Naive thymus-derived CD4-positive, alpha-beta T cell (primary cell): ENCODE results near the gene NELFE. TPM values are rescaled to one million over a fixed set of nuclear protein-coding genes. Genes with fewer than 3 reads are reported as not detected.
A peak's percentile ranks its signal among the peaks of the same experiment; 100 is the strongest.

Source experiments
- ATAC-seq: fragments of 150-1000 bp; cut with Tn5 transposase; 2 replicates; pipeline ENCODE4 v1.10.0; 2021; ENCODE audit warnings: mild to moderate bottlenecking, moderate library complexity
- CTCF ChIA-PET: fragments of 350-600 bp; sonication (Branson Sonifier 250); formaldehyde crosslinking; loops from one replicate; lab custom pipeline; 2021; ENCODE audit warnings: antibody characterized with exemption; lab: Charles Lee
- POLR2A ChIA-PET: fragments of 350-600 bp; sonication (Branson Sonifier 250); formaldehyde crosslinking; loops from one replicate; lab custom pipeline; 2021; ENCODE audit warnings: antibody characterized with exemption, inconsistent platforms; lab: Charles Lee
- DNase-seq, 9 donors: peaks; one replicate each; pipeline versions ENCODE4 v3.0.0 to v3.0.0-alpha.2; 2020 to 2022; ENCODE audit warnings: mixed read lengths in 1 of 9
- H3K27ac ChIP-seq: one replicate; pipeline ENCODE4 v1.7.0; 2013; ENCODE audit warnings: mild to moderate bottlenecking, low read depth, low read length, moderate library complexity
- H3K27me3 ChIP-seq, 2 donors: one replicate each; pipeline ENCODE4 v1.7.0; 2013; ENCODE audit warnings: low read length in 2 of 2, mild to moderate bottlenecking in 2 of 2, moderate library complexity in 2 of 2; ENCODE audit not compliant: control insufficient read depth in 2 of 2, insufficient read depth in 2 of 2
- H3K36me3 ChIP-seq, 3 experiments: 1 replicate in 2 of 3; 2 replicates in 1 of 3; pipeline ENCODE4 v1.7.0; 2013; ENCODE audit warnings: low read length in 3 of 3, mild to moderate bottlenecking in 3 of 3, moderate library complexity in 1 of 3; ENCODE audit not compliant: insufficient read depth in 3 of 3, control insufficient read depth in 2 of 3
- H3K4me1 ChIP-seq, 2 donors: one replicate each; pipeline ENCODE4 v1.7.0; 2013; ENCODE audit warnings: low read length in 2 of 2, mild to moderate bottlenecking in 2 of 2, moderate library complexity in 1 of 2; ENCODE audit not compliant: control insufficient read depth in 2 of 2, insufficient read depth in 2 of 2
- H3K4me3 ChIP-seq: 2 replicates; pipeline ENCODE4 v1.7.0; 2013; ENCODE audit warnings: mild to moderate bottlenecking, low read length
- H3K9me3 ChIP-seq, 3 experiments: 1 replicate in 2 of 3; 2 replicates in 1 of 3; pipeline ENCODE4 v1.7.0; 2013; ENCODE audit warnings: low read length in 3 of 3; ENCODE audit not compliant: control insufficient read depth in 2 of 3
- H3K27ac Mint-ChIP-seq, 9 donors: one replicate each; pipeline ENCODE4 v1.8.0; 2020 to 2022; ENCODE audit warnings: mixed read lengths in 9 of 9, mild to moderate bottlenecking in 8 of 9, moderate library complexity in 5 of 9, inconsistent platforms in 2 of 9
- H3K27me3 Mint-ChIP-seq, 5 donors: one replicate each; pipeline ENCODE4 v1.8.0; 2021 to 2022; ENCODE audit warnings: mixed read lengths in 5 of 5, mild to moderate bottlenecking in 1 of 5
- H3K36me3 Mint-ChIP-seq, 5 donors: one replicate each; pipeline ENCODE4 v1.8.0; 2020 to 2022; ENCODE audit warnings: mixed read lengths in 5 of 5, mild to moderate bottlenecking in 3 of 5, inconsistent platforms in 1 of 5
- H3K4me1 Mint-ChIP-seq, 7 donors: one replicate each; pipeline ENCODE4 v1.8.0; 2020 to 2022; ENCODE audit warnings: mixed read lengths in 7 of 7, mild to moderate bottlenecking in 3 of 7, inconsistent platforms in 1 of 7
- H3K4me3 Mint-ChIP-seq, 10 donors: one replicate each; pipeline ENCODE4 v1.8.0; 2020 to 2022; ENCODE audit warnings: mild to moderate bottlenecking in 10 of 10, mixed read lengths in 10 of 10, moderate library complexity in 6 of 10, inconsistent platforms in 2 of 10
- H3K9me3 Mint-ChIP-seq, 11 donors: one replicate each; pipeline ENCODE4 v1.8.0; 2020 to 2022; ENCODE audit warnings: mixed read lengths in 11 of 11, mild to moderate bottlenecking in 4 of 11, inconsistent platforms in 1 of 11, moderate library complexity in 1 of 11
- intact Hi-C, 2 donors: fragments of 100-400 bp; cut with micrococcal nuclease; formaldehyde crosslinking; loops; one replicate each; pipeline ENCODE4 v1.15.1; 2023
- polyA plus RNA-seq, 2 donors: library from polyadenylated mRNA; unstranded; fragments of 300-500 nt; fragmentation: Illumina TruSeq; gene quantifications; one replicate each; pipeline ENCODE4 v1.2.3, GENCODE V29; 2021
- total RNA-seq, 6 experiments: library from RNA in 5 of 6; stranded (reverse) in 5 of 6; gene quantifications; 1 replicate in 5 of 6; 2 replicates in 1 of 6; pipeline ENCODE4 v1.2.3 and lab custom pipeline; 2021 to 2026

Gene NELFE
- total and polyA plus RNA-seq, 7 experiments from 2014 or later = 47.5 to 76.6 (median 59.1) TPM

GRCh38 chr6:31954511-31954910, 4.3 kb downstream of the NELFE start:
- Mint-ChIP-seq H3K27me3 (no peaks in the 10 kb centered on the region), H3K9me3 (no peaks in the 10 kb centered on the region), H3K4me1 (peaks cover 13 to 25% (median 23%) of the 10 kb centered on the region in 7 donors), H3K36me3 (peaks cover 17 to 25% (median 18%) of the 10 kb centered on the region in 5 donors), H3K4me3 (peak overlapping the region in 1 of 10 donors; percentile 66), H3K27ac (peak overlapping the region in 2 of 9 donors; percentile 17 to 43)
- Histone ChIP-seq H3K36me3 (peaks cover 20 to 69% (median 23%) of the 10 kb centered on the region in 3 experiments), H3K27ac (no peak overlapping the region), H3K4me3 (no peak overlapping the region), H3K4me1 (peaks cover 13% of the 10 kb centered on the region in 2 donors), H3K27me3 (no peaks in the 10 kb centered on the region), H3K9me3 (no peaks in the 10 kb centered on the region)
- ChIA-PET POLR2A (interaction anchor here (6.1 kb wide), 1 partner anchor 18 kb away, joined by 108 read pairs; the partner anchor contains the start of gene DXO), CTCF (no interaction called here)
- ATAC-seq (no peak), DNase-seq (no peak)
- intact Hi-C loops = no loop called here

- H3K9me3 Mint-ChIP-seq = no peaks in the 10 kb centered on the region
- intact Hi-C loops = loop anchor here in 1 of 2 donors (1.0 kb wide), 1 partner anchor 407 kb away; the partner anchor contains the start of gene ATP6V1G2
- Histone ChIP-seq H3K36me3 (peaks cover 20 to 65% (median 23%) of the 10 kb centered on the region in 3 experiments), H3K4me1 (peaks cover 3 to 5% of the 10 kb centered on the region in 2 donors), H3K27ac (no peak overlapping the region), H3K27me3 (no peaks in the 10 kb centered on the region), H3K9me3 (no peaks in the 10 kb centered on the region), H3K4me3 (no peak overlapping the region)
- peaks cover 6 to 13% (median 9%) of the 10 kb centered on the region in 7 donors for H3K4me1 Mint-ChIP-seq
- DNase-seq (no peak), ATAC-seq (no peak)
- no peak overlapping the region for H3K4me3 Mint-ChIP-seq
- H3K36me3 Mint-ChIP-seq = peaks cover 16 to 25% (median 18%) of the 10 kb centered on the region in 5 donors
- no peaks in the 10 kb centered on the region for H3K27me3 Mint-ChIP-seq
- CTCF ChIA-PET = interaction anchor here (0.6 to 1.7 kb wide), 9 partner anchors 9 to 224 kb away, joined by 3 to 5 read pairs (median 3); partner anchors contain the start of genes DDAH2 and EHMT2
- POLR2A ChIA-PET = interaction anchor here (0.5 to 1.1 kb wide), 2 partner anchors 18 to 24 kb away, joined by 3 to 6 read pairs; no protein-coding TSS in a partner anchor
- H3K27ac Mint-ChIP-seq = peak overlapping the region in 5 of 9 donors; percentile 43 to 75 (median 52)
Observed at GRCh38 chr6:31952890-31953289, 5.9 kb downstream of the NELFE start.

DNA sequence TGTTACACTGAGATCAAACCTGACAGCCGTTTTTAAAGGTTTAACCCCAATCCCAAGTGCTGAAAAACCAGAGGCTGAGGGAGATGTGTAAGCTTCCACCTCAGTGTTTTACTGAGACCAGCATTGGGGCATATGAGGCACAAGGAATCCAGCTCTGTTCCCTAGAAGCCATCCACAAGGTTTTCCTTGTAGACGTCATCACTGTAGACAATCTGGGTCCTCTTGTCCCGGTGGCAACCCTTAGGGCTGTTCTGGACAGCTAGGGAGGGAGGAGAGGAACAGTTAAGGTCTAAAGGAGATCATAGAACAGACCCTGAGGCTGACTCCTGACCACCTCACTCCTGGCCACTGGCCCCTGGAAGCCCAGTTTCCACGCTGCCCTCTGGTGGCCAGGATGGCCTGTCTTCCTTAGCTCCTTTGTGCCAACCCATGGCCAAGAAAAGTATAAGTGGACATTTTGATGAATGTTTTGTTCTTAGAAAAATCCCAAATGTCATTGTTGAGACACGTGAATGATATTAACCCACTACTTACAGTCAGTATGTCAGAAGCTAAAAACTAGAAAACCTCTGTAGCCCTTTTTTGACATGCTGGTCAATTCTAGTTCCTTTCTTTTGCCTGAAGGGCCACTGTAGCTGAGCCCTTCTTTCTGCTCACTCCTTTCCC, 6.5 kb downstream of the NELFE start:
- peaks cover 16 to 25% (median 18%) of the 10 kb centered on the region in 5 donors for H3K36me3 Mint-ChIP-seq
- peaks cover 20 to 65% (median 23%) of the 10 kb centered on the region in 3 experiments for H3K36me3 ChIP-seq
- peak in 1 of 9 donors; percentile 53 for DNase-seq

GRCh38 chr6:31949926-31950548, 8.7 kb downstream of the NELFE start:
- H3K27me3 ChIP-seq = no peaks in the 10 kb centered on the region
- no peak for ATAC-seq
- Mint-ChIP-seq H3K36me3 (peaks cover 11 to 23% (median 17%) of the 10 kb centered on the region in 5 donors), H3K4me3 (no peak overlapping the region), H3K9me3 (no peaks in the 10 kb centered on the region), H3K27ac (peak overlapping the region in 6 of 9 donors; percentile 1 to 74 (median 24)), H3K4me1 (peaks cover 0 to 5% (median 0%) of the 10 kb centered on the region in 7 donors), H3K27me3 (peaks cover 0 to 4% (median 0%) of the 10 kb centered on the region in 5 donors)
- POLR2A ChIA-PET = interaction anchor here (0.7 kb wide), 2 partner anchors 9 to 59 kb away, joined by 3 to 4 read pairs; partner anchors contain the start of gene SKIC2
- intact Hi-C loops = no loop called here
- no peaks in the 10 kb centered on the region for H3K9me3 ChIP-seq
- peaks cover 11 to 47% (median 20%) of the 10 kb centered on the region in 3 experiments for H3K36me3 ChIP-seq
- DNase-seq = no peak
- CTCF ChIA-PET = interaction anchor here (0.6 to 0.9 kb wide), 3 partner anchors 10 to 202 kb away, joined by 3 to 7 read pairs (median 4); no protein-coding TSS in a partner anchor
- no peak overlapping the region for H3K27ac ChIP-seq
- H3K4me1 ChIP-seq = no peaks in the 10 kb centered on the region
- no peak overlapping the region for H3K4me3 ChIP-seq

More for the DNA sequence above, 6.5 kb downstream of the NELFE start:
- intact Hi-C loops = loop anchor here in 1 of 2 donors (1.0 kb wide), 1 partner anchor 406 kb away; the partner anchor contains the start of gene ATP6V1G2
- no peaks in the 10 kb centered on the region for H3K27me3 Mint-ChIP-seq
- peaks cover 2 to 7% (median 4%) of the 10 kb centered on the region in 7 donors for H3K4me1 Mint-ChIP-seq
- no peaks in the 10 kb centered on the region for H3K27me3 ChIP-seq
- no peak overlapping the region for H3K4me3 ChIP-seq
- H3K4me1 ChIP-seq = no peaks in the 10 kb centered on the region
- H3K9me3 Mint-ChIP-seq = no peaks in the 10 kb centered on the region
- H3K4me3 Mint-ChIP-seq = no peak overlapping the region
- ATAC-seq = peak; percentile 67
- H3K9me3 ChIP-seq = no peaks in the 10 kb centered on the region
- ChIA-PET POLR2A (interaction anchor here (0.5 to 1.2 kb wide), 3 partner anchors 19 to 249 kb away, joined by 3 to 6 read pairs (median 3); partner anchors contain the start of gene ABHD16A), CTCF (interaction anchor here (0.6 to 1.7 kb wide), 10 partner anchors 8 to 224 kb away, joined by 3 to 5 read pairs (median 4); partner anchors contain the start of genes DDAH2, EHMT2 and HSPA1B)
- H3K27ac Mint-ChIP-seq = peak overlapping the region in 3 of 9 donors; percentile 51 to 61 (median 52)
- H3K27ac ChIP-seq = no peak overlapping the region

DNA sequence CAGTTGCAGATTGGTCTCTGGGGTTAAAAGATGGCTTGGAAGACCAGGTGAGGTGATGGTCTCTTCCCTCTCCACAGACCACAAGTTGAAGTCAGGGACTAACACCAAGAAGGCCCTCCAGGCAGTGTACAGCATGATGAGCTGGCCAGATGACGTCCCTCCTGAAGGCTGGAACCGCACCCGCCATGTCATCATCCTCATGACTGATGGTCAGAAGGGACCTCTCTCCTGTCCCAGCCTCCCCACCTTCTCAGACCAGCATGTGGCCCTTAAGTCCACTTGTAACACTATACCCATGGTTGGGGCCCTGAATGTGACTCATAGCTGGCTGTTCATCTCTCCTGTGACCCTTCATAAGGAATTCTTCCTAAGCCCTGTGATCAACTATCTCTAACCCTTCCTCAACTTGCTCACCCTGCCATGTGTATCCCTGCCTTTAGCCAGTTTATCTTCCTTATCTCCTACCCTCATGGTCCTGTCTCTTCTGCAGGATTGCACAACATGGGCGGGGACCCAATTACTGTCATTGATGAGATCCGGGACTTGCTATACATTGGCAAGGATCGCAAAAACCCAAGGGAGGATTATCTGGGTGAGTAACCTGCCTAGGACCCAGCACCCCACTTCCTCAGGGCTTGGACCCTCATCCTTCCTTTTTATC, 9.9 kb downstream of the NELFE start:
- intact Hi-C loops = no loop called here
- Mint-ChIP-seq H3K27ac (peak overlapping the region in 8 of 9 donors; percentile 4 to 74 (median 57)), H3K9me3 (no peaks in the 10 kb centered on the region), H3K27me3 (peaks cover 0 to 4% (median 0%) of the 10 kb centered on the region in 5 donors), H3K36me3 (peaks cover 3 to 11% (median 9%) of the 10 kb centered on the region in 5 donors), H3K4me1 (peaks cover 0 to 5% (median 0%) of the 10 kb centered on the region in 7 donors), H3K4me3 (no peak overlapping the region)
- ChIA-PET POLR2A (no interaction called here), CTCF (no interaction called here)
- no peaks in the 10 kb centered on the region for H3K4me1 ChIP-seq
- peaks cover 5 to 35% (median 11%) of the 10 kb centered on the region in 3 experiments for H3K36me3 ChIP-seq
- no peaks in the 10 kb centered on the region for H3K9me3 ChIP-seq
- H3K27ac ChIP-seq = peak overlapping the region; percentile 20
- no peak for DNase-seq
- peak; percentile 45 for ATAC-seq
- no peak overlapping the region for H3K4me3 ChIP-seq
- H3K27me3 ChIP-seq = no peaks in the 10 kb centered on the region

DNA sequence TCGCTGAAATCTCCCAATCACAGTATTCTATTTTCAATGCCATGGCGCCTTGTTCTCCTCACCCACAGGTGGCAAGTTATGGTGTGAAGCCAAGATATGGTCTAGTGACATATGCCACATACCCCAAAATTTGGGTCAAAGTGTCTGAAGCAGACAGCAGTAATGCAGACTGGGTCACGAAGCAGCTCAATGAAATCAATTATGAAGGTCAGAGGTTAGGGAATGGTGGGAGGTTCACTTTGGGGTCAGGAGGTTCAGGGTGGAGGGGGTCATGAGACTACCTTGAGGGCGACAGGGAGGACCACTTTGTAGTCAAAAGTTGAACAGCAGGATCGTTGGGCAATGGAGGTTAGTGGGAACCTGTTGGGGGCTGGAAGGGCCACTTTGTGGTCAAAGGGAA, 10.5 kb downstream of the NELFE start:
- Histone ChIP-seq H3K27ac (no peak overlapping the region), H3K9me3 (no peaks in the 10 kb centered on the region), H3K4me3 (no peak overlapping the region), H3K36me3 (peaks cover 5 to 29% (median 7%) of the 10 kb centered on the region in 3 experiments), H3K27me3 (no peaks in the 10 kb centered on the region), H3K4me1 (no peaks in the 10 kb centered on the region)
- ChIA-PET POLR2A (no interaction called here), CTCF (interaction anchor here (0.6 kb wide), 1 partner anchor 268 kb away, joined by 4 read pairs; no protein-coding TSS in a partner anchor)
- peaks cover 2 to 6% (median 3%) of the 10 kb centered on the region in 5 donors for H3K36me3 Mint-ChIP-seq
- no peaks in the 10 kb centered on the region for H3K9me3 Mint-ChIP-seq
- DNase-seq (no peak), ATAC-seq (no peak)
- peaks cover 0 to 4% (median 0%) of the 10 kb centered on the region in 5 donors for H3K27me3 Mint-ChIP-seq
- intact Hi-C loops = no loop called here
- H3K27ac Mint-ChIP-seq = peak overlapping the region in 4 of 9 donors; percentile 36 to 83 (median 70)
- no peak overlapping the region for H3K4me3 Mint-ChIP-seq
- H3K4me1 Mint-ChIP-seq = peaks cover 0 to 5% (median 0%) of the 10 kb centered on the region in 7 donors
